GM19099 (cell line): ENCODE measurements around the gene GCM1.

Experiments
- POLR2A ChIP-seq: IDR thresholded peaks from 3 replicates; pipeline ENCODE4 v1.6.1; 2011; ENCODE audit warnings: low read depth; ENCODE audit not compliant: insufficient read length; ENCODE audit errors: extremely low read depth

Gene GCM1

GRCh38 chr6:53124131-53124800, 24.4 kb downstream of the GCM1 start:
- no peak for TF ChIP-seq POLR2A

GRCh38 chr6:53119772-53120409, 28.8 kb downstream of the GCM1 start:
- no peak for TF ChIP-seq POLR2A

GRCh38 chr6:53119349-53119748, 29.3 kb downstream of the GCM1 start:
- no peak for TF ChIP-seq POLR2A

GRCh38 chr6:53115741-53116140, 32.9 kb downstream of the GCM1 start:
- no peak for TF ChIP-seq POLR2A

- TF ChIP-seq POLR2A, result no peak
These were observed 33.5 kb downstream of the GCM1 start for GRCh38 chr6:53115113-53115512.

GRCh38 chr6:53113742-53114141, 34.9 kb downstream of the GCM1 start:
- no peak for TF ChIP-seq POLR2A

- no peak for TF ChIP-seq POLR2A
These were observed 35.8 kb downstream of the GCM1 start for GRCh38 chr6:53112871-53113270.

- no peak for TF ChIP-seq POLR2A
These were observed 36.2 kb downstream of the GCM1 start for GRCh38 chr6:53112404-53112803.

GRCh38 chr6:53111865-53112264, 36.8 kb downstream of the GCM1 start:
- no peak for TF ChIP-seq POLR2A

GRCh38 chr6:53109612-53110011, 39.0 kb downstream of the GCM1 start:
- no peak for TF ChIP-seq POLR2A

GRCh38 chr6:53107091-53107490, 41.5 kb downstream of the GCM1 start:
- TF ChIP-seq POLR2A, result no peak

- TF ChIP-seq POLR2A, result no peak
These were observed 43.7 kb downstream of the GCM1 start for GRCh38 chr6:53104916-53105315.

- TF ChIP-seq POLR2A, result no peak
These were observed 44.5 kb downstream of the GCM1 start for GRCh38 chr6:53103993-53104675.

- no peak for TF ChIP-seq POLR2A
These were observed 47.6 kb downstream of the GCM1 start for GRCh38 chr6:53101006-53101405.

GRCh38 chr6:53100561-53100960, 48.1 kb downstream of the GCM1 start:
- TF ChIP-seq POLR2A, result no peak

- no peak for TF ChIP-seq POLR2A
These were observed 52.9 kb downstream of the GCM1 start for GRCh38 chr6:53095716-53096115.
